GM19025 (cell line): ENCODE data around the gene NID1.
A peak's percentile ranks its signal among the peaks of the same experiment; 100 is the strongest.

ENCODE experiments used
- ATAC-seq: cut with Tn5 transposase; IDR thresholded peaks from one replicate; pipeline ENCODE4 v1.9.1; 2021; ENCODE audit warnings: mild to moderate bottlenecking, low read depth, moderate library complexity; ENCODE audit not compliant: unreplicated experiment

NID1 gene

DNA sequence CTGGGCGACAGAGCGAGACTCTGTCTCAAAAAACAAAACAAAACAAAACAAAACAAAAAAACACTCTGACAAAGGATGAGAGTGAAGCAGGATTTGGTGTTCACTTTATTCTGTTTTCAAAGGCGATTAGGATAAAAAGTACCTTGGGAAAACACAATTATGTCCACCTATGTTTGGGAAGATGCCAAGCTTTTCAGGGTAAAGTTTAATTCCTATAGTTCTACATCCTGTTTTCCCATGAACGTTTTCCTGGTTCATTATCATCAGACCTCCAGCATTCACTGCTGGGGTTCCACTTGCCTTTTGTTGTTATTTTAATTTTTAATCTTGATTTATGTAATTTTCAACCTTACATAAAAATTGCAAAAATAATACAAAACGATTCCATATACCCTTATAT, 4.9 kb upstream of the NID1 start:
- no peak for ATAC-seq

- ATAC-seq, result no peak
These were observed 3.1 kb upstream of the NID1 start for GRCh38 chr1:236067854-236068454.

DNA sequence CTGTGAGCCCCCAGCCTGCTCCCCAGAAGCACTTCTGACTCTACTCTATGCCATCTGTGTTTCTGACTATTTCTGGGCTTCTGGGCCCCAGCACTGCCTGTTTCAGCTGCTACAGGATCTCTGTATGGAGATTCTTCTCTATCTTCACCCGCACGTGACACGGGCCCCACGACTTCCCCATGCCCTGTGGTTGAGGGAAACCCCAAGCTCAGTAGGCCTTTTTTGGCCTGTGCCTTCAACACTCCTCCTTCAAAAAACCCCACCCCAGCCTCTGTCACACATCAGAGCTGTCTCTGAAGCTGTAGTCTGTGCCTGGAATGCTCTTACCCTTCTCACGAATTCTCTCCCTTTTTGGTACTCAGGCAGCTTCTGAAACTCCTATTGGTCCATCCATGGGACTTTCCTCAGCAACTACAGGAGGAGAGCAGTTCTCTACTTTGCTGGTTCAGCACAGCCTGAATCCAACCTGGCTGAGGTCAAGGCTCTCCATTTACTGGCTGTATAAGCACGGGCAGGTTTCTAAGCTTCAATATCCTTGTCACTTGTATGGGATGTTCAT, 2.0 kb upstream of the NID1 start:
- peak; percentile 86 for ATAC-seq

- no peak for ATAC-seq
These were observed 1.2 kb upstream of the NID1 start for GRCh38 chr1:236066054-236066453.

DNA sequence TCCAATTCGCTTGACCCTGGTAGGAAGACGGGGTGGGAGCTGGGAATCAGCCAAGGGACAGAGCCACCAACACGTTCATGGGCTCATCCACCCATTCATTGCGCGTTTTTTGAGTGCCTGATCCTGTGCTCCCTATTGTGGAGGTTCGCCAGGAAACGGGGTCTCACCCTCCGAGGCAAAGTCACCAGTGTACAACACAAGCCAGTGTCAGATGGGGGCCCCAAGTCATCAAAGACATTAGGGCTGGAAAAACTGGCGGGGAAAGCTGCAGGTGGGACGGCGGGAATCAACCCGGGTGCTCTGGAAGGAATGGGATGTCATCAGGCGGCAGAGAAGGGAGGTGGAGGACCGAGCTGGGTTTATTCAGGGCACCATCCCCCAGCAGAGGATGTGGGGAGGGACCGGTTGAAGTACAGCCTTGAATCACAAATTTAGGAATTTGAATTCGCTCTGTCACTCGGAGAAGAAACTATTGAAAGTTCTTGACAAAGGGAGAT, 667 bp upstream of the NID1 start:
- no peak for ATAC-seq

GRCh38 chr1:236063919-236064673, 794 bp downstream of the NID1 start:
- ATAC-seq, result no peak

DNA sequence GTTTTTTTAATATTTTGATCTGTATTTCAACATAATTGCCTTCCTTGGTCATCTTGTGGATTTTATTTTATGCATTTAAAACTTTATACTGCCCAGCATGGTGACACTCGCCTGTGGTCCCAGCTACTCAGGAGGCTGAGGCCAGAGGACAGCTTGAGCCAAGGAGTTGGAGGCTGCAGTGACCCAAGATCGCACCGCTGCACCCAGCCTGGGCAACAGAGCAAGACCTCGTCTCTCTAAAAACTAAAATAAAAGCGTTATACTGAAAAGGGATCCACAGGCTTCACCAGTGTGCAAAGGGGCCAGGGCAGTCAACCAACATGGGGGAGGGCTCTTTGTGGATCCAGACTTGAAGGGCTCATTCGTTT, 1.4 kb downstream of the NID1 start:
- ATAC-seq, result no peak

- no peak for ATAC-seq
These were observed 4.6 kb downstream of the NID1 start for GRCh38 chr1:236060286-236060685.

- ATAC-seq, result no peak
These were observed 5.9 kb downstream of the NID1 start for GRCh38 chr1:236059011-236059410.

GRCh38 chr1:236058141-236058934, 6.6 kb downstream of the NID1 start:
- ATAC-seq, result peak; percentile 96

DNA sequence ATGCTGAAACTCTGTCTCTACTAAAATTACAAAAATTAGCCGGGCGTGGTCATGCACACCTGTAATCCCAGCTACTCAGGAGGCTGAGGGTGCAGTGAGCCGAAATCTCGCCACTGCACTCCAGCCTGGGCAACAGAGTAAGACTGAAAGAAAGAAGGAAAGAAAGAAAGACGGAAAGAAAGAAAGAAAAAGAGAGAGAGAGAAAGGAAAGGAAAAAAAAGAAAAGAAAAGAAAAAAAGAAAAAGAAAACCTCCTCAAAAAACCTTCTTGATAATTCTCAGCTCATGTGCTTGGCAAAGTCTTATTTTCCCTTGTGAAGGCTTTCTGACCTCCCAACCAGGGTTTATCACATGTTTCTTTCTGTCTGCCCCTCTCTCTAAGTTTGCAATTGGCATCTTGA, 7.3 kb downstream of the NID1 start:
- no peak for ATAC-seq

GRCh38 chr1:236052232-236052993, 12.5 kb downstream of the NID1 start:
- ATAC-seq, result no peak

- ATAC-seq, result no peak
These were observed 13.6 kb downstream of the NID1 start for GRCh38 chr1:236051242-236051791.

GRCh38 chr1:236045771-236046170, 19.1 kb downstream of the NID1 start:
- ATAC-seq, result no peak

GRCh38 chr1:236044341-236044740, 20.5 kb downstream of the NID1 start:
- no peak for ATAC-seq

DNA sequence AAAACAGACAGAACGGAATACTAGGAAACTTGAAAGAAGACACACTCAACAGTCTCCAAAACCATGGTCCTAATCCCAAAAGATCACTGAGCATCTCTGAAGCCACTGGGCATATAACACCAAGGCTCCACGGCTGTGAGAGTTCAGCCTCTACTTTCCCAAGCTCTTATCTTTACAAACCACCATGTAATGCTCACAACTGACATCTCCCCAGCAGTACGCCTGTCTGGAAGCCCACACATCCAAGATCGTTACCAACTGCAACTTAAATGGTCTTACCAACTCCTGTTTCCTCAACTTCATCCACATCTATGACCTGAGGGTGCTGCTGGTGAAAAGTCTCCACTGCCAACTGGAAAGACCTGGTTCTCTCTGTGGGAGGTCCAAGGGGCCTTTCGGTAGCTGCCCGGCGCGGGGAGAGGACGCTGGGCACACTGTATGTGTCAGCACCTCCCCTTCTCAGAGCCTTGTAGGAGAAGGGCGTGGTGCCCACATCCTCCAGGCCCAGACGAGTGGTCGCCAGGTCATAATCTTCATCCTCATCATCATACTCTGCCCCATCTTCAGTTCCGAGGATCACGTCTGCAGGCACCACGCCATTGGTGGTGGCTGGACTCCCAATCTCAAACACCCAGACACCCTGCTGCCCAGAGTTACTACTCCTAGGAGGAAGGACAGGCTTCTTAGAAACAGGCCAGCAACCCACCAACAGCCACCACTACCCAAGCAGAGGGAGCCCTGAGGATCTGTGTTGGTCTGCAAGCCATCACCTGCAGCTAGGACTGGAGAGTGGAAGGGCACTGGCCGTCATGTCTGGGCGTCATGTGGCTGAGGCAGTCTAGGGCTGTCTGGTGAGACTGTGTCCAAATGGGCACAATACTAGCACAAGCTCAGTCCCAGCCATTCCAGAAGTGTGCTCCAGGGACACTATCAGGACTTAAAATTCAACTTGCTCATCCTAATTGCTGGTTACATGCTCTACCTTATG, 23.0 kb downstream of the NID1 start:
- no peak for ATAC-seq

DNA sequence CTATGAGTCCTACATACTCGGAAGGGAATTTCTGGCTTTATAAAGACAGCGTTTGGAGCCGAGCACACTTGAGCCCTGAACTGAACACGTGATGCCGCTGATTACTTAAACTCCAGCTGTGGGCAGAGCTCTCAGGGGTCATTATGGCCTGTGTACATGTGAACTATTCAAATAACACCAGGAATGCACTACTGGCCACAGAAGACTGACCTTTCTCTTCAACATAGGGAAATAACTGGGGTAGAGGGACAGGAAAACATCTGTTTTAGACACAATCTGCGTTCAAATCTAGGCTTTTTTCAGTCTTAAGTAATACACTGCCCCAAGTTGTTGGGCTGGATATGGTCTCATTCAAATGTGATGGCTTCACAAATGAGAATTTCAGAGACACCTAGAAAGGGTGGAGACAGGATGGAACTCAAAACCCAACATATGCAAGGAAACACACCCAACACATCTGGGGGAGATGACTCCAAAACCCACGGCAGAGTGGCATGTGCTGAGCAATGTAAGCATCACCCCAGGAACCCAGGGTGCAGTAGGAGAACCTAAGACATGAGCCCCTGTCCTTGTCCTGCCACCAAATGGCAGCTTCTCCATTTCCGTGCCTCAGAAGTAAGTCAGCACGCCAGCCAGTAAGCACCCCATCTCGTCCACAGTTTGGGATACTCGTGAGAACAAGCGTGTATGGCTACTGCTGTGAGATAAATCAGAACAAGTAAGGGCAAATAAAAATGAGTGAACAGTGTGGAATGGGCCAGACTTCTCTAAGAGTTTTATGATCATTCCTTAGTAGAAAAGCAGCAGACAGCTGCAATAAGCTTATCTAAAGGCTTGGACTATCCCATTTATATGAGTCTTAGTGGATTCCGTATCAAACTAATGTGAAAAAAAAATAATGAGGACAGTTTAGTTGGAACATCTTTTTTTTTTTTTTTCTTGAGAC, 24.9 kb downstream of the NID1 start:
- no peak for ATAC-seq

DNA sequence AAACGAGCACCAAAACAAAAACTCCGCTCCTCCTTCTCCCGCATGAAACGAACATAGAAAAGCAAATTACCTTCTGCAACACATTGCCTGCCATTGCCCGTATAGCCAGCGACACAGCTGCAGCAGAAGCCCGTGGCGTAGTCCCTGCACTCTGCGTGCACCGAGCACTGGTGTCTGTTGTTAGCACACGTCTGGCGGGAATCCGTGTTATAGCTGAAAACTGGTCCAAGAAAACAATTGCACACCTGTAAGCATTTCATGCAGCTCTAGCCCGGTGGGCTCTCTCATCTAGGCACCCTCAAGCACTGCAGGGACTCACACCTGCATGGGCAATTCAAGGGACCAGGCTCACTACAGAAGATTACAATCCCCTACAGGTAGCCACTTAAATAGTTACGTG, 26.9 kb downstream of the NID1 start:
- ATAC-seq, result no peak
